ENCODE measurements around the gene CD2AP.

Gene CD2AP

DNA sequence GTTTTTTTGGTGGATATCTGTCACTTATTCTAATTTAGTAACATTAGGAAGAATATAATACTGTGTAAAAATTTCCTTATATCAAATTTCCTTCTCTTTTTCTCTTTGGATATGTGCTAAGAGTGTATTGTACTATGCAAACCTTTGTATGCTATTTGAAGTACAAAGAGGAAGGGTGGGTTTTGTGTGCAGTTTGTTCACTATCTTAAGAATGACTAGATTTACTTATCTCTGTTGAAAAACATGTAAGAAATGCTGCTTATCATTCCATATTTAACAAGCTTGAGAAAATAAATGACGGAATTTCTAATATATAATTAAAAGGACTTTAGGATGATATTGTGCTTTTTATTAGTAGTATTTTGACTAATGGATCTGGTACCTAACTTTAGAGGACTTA, 13.1 kb downstream of the CD2AP start (continued):
- TF ChIP-seq, protein P1, sequence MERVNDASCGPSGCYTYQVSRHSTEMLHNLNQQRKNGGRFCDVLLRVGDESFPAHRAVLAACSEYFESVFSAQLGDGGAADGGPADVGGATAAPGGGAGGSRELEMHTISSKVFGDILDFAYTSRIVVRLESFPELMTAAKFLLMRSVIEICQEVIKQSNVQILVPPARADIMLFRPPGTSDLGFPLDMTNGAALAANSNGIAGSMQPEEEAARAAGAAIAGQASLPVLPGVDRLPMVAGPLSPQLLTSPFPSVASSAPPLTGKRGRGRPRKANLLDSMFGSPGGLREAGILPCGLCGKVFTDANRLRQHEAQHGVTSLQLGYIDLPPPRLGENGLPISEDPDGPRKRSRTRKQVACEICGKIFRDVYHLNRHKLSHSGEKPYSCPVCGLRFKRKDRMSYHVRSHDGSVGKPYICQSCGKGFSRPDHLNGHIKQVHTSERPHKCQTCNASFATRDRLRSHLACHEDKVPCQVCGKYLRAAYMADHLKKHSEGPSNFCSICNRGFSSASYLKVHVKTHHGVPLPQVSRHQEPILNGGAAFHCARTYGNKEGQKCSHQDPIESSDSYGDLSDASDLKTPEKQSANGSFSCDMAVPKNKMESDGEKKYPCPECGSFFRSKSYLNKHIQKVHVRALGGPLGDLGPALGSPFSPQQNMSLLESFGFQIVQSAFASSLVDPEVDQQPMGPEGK (CRISPR knock-in tag; IDR thresholded peaks at IDR 0.05; ENCODE audit: borderline replicate concordance), result no peak
- no peak for TF ChIP-seq OSR1 (CRISPR knock-in tag; IDR thresholded peaks at IDR 0.05)

DNA sequence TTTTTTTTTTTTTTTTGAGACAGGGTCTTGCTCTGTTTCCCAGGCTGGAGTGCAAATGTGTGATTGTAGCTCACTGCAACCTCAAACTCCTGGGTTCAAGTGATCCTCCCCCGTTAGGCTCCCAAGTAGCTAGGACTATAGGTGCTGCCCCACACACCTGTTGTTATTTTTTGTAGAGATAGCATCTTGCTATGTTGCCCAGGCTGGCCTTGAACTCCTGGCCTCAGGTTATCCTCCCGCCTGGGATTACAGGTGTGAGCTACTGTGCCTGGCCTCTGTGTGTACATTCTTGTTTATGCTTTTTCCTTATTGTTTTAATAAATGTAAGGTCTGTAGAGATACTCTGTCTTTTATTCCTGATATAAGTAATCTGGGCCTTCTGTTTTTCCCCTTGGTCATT, 14.8 kb downstream of the CD2AP start:
- TF ChIP-seq ESRRG (CRISPR knock-in tag; IDR thresholded peaks at IDR 0.05) (no peak), CSDC2 (CRISPR knock-in tag; IDR thresholded peaks at IDR 0.05) (no peak), ZNF565 (CRISPR knock-in tag; conservative IDR thresholded peaks at IDR 0.05; ENCODE audit: low read depth) (no peak), BACH2 (CRISPR knock-in tag; IDR thresholded peaks at IDR 0.05; ENCODE audit: borderline replicate concordance) (no peak), ZFP3 (CRISPR knock-in tag; IDR thresholded peaks at IDR 0.05) (no peak), POU6F1 (CRISPR knock-in tag; IDR thresholded peaks at IDR 0.05; ENCODE audit: borderline replicate concordance, low read depth) (no peak), RARB (CRISPR knock-in tag; IDR thresholded peaks at IDR 0.05) (no peak), TOX (CRISPR knock-in tag; IDR thresholded peaks at IDR 0.05; ENCODE audit: borderline replicate concordance) (no peak), ISL1 (CRISPR knock-in tag; IDR thresholded peaks at IDR 0.05) (no peak), GLIS3 (CRISPR knock-in tag; IDR thresholded peaks at IDR 0.05) (no peak), SNAI2 (CRISPR knock-in tag; IDR thresholded peaks at IDR 0.05) (no peak), ZFP30 (CRISPR knock-in tag; IDR thresholded peaks at IDR 0.05) (no peak)
- TF ChIP-seq, protein P1 (CRISPR knock-in tag; IDR thresholded peaks at IDR 0.05; ENCODE audit: borderline replicate concordance), result no peak
- TF ChIP-seq, protein P2, sequence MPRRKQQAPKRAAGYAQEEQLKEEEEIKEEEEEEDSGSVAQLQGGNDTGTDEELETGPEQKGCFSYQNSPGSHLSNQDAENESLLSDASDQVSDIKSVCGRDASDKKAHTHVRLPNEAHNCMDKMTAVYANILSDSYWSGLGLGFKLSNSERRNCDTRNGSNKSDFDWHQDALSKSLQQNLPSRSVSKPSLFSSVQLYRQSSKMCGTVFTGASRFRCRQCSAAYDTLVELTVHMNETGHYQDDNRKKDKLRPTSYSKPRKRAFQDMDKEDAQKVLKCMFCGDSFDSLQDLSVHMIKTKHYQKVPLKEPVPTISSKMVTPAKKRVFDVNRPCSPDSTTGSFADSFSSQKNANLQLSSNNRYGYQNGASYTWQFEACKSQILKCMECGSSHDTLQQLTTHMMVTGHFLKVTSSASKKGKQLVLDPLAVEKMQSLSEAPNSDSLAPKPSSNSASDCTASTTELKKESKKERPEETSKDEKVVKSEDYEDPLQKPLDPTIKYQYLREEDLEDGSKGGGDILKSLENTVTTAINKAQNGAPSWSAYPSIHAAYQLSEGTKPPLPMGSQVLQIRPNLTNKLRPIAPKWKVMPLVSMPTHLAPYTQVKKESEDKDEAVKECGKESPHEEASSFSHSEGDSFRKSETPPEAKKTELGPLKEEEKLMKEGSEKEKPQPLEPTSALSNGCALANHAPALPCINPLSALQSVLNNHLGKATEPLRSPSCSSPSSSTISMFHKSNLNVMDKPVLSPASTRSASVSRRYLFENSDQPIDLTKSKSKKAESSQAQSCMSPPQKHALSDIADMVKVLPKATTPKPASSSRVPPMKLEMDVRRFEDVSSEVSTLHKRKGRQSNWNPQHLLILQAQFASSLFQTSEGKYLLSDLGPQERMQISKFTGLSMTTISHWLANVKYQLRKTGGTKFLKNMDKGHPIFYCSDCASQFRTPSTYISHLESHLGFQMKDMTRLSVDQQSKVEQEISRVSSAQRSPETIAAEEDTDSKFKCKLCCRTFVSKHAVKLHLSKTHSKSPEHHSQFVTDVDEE (CRISPR knock-in tag; IDR thresholded peaks at IDR 0.05), result no peak
- TF ChIP-seq, protein P3, sequence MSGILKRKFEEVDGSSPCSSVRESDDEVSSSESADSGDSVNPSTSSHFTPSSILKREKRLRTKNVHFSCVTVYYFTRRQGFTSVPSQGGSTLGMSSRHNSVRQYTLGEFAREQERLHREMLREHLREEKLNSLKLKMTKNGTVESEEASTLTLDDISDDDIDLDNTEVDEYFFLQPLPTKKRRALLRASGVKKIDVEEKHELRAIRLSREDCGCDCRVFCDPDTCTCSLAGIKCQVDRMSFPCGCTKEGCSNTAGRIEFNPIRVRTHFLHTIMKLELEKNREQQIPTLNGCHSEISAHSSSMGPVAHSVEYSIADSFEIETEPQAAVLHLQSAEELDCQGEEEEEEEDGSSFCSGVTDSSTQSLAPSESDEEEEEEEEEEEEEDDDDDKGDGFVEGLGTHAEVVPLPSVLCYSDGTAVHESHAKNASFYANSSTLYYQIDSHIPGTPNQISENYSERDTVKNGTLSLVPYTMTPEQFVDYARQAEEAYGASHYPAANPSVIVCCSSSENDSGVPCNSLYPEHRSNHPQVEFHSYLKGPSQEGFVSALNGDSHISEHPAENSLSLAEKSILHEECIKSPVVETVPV (CRISPR knock-in tag; IDR thresholded peaks at IDR 0.05), result no peak
- no peak for ATAC-seq

GRCh38 chr6:47495207-47495606, 17.6 kb downstream of the CD2AP start:
- TF ChIP-seq ZC3H10 (CRISPR knock-in tag; IDR thresholded peaks at IDR 0.05) (no peak), ZFP3 (CRISPR knock-in tag; IDR thresholded peaks at IDR 0.05) (no peak), ZFP30 (CRISPR knock-in tag; IDR thresholded peaks at IDR 0.05) (no peak), TOX (CRISPR knock-in tag; IDR thresholded peaks at IDR 0.05; ENCODE audit: borderline replicate concordance) (no peak), ARNTL (CRISPR knock-in tag; IDR thresholded peaks at IDR 0.05; ENCODE audit: borderline replicate concordance, low read depth) (no peak), SNAI2 (CRISPR knock-in tag; IDR thresholded peaks at IDR 0.05) (no peak), BACH2 (CRISPR knock-in tag; IDR thresholded peaks at IDR 0.05; ENCODE audit: borderline replicate concordance) (no peak), ESRRG (CRISPR knock-in tag; IDR thresholded peaks at IDR 0.05) (no peak), ZNF565 (CRISPR knock-in tag; conservative IDR thresholded peaks at IDR 0.05; ENCODE audit: low read depth) (no peak), TCF4 (CRISPR knock-in tag; IDR thresholded peaks at IDR 0.05; ENCODE audit: borderline replicate concordance) (no peak), RARB (CRISPR knock-in tag; IDR thresholded peaks at IDR 0.05) (no peak), OSR1 (CRISPR knock-in tag; IDR thresholded peaks at IDR 0.05) (no peak), ZNF70 (CRISPR knock-in tag; IDR thresholded peaks at IDR 0.05) (no peak)
- TF ChIP-seq, protein P1 (CRISPR knock-in tag; IDR thresholded peaks at IDR 0.05; ENCODE audit: borderline replicate concordance), result no peak
- ATAC-seq, result no peak

Measured in SK-N-SH treated with all-trans-retinoic acid at 6 μM for 48 hours (cell line).